ENCODE measurements around the gene JAK3.
A peak's percentile ranks its signal among the peaks of the same experiment; 100 is the strongest.
"Not testable (repeated sequence)": the region's sequence is repeated elsewhere in the genome, so short reads cannot be mapped to it uniquely, and the experiment has no call there.

Gene JAK3

DNA sequence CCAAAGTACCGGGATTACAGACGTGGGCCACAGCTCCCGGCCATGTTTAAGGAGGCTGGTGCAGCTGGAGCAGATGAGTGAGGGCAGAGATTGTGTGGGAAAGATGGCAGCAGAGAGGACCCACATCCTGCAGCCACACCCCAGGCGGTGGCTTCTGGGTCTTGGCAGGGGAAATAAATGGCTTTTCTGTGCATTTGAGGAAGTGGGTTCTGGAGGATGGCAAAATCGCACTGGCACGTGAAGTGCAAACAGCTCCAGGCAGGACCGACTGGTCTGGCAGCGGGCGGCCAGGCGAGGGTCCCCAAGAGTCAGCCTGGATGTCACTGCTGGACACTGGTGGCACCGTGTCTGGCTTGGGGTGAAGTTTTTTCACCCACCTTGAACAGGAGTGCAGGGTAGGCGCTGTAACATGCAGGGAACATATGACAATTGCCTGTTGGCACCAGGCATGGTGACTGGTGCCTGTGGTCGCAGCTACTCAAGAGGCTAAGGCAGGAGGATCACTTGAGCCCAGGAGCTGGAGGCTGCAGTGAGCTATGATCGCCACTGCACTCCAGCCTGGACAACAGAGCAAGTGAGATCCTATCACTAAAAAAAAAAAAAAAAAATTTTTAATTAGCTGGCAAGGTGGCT, 44.4 kb downstream of the JAK3 start:
- Histone ChIP-seq H3K27me3 (ENCODE audit: control insufficient read depth, insufficient read depth, low read length) (no peaks in the 10 kb centered on the region), H3K4me1 (ENCODE audit: control insufficient read depth, insufficient read depth, low read length) (no peaks in the 10 kb centered on the region), H3K9ac (ENCODE audit: low read length) (no peak overlapping the region), H3K4me3 (ENCODE audit: low read length) (no peak overlapping the region), H3K36me3 (ENCODE audit: control insufficient read depth, insufficient read depth, low read length) (no peaks in the 10 kb centered on the region), H3K27ac (ENCODE audit: low read depth, low read length) (no peak overlapping the region)

DNA sequence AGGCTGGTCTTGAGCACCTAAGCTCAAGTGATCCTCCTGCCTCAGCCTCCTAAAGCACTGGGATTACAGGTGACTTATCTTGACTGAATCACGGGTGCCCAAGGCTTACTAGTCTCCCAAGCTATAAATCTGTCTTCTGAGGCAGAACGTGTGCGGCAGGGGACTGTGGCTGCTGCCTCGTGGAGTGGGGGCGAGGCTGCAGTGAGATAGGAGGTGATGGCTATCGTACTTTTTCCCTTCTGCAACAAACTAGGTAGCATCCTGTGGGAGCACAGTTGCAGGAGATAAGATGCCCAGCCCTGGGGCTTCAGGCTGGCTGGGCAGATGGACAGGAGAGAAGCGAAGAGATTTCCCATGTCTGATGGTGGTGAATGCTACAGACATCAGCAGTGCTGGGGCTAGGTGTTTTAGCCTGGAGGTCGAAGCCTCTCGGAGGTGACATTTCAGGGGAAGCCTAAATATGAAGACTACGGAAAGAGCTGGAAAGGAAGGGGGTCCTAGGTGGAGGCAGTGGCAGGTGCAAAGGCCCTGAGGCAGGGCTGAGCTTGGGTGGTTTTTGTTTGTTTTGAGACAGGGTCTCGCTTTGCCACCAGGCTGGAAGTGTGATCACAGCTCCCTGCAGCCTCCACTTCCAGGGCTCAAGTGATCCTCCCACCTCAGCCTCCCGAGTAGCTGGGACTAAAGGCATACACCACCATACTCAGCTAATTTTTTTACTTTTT, 45.5 kb downstream of the JAK3 start:
- no peak overlapping the region for H3K27ac ChIP-seq (ENCODE audit: low read depth, low read length)
- no peak overlapping the region for H3K9ac ChIP-seq (ENCODE audit: low read length)
- H3K36me3 ChIP-seq (ENCODE audit: control insufficient read depth, insufficient read depth, low read length) = no peaks in the 10 kb centered on the region
- no peaks in the 10 kb centered on the region for H3K4me1 ChIP-seq (ENCODE audit: control insufficient read depth, insufficient read depth, low read length)
- no peak overlapping the region for H3K4me3 ChIP-seq (ENCODE audit: low read length)
- no peaks in the 10 kb centered on the region for H3K27me3 ChIP-seq (ENCODE audit: control insufficient read depth, insufficient read depth, low read length)

DNA sequence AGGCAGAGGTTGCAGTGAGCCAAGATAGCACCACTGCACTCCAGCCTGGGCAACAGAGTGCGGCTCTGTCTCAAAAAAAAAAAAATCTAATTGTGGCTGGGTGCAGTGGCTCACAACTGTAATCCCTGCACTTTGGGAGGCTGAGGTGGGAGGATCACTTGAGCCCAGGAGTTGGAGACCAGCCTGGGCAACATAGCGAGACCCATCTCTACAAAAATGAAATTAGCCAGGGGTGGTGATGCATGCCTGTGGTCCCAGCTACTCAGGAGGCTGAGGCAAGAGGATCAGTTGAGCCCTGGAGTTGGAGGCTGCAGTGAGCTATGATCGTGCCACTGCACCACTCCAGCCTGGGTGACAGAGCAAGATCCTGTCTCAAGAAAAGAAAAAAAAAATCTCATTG, 49.2 kb downstream of the JAK3 start:
- H3K4me1 ChIP-seq (ENCODE audit: control insufficient read depth, insufficient read depth, low read length); H3K9ac ChIP-seq (ENCODE audit: low read length); H3K4me3 ChIP-seq (ENCODE audit: low read length); H3K36me3 ChIP-seq (ENCODE audit: control insufficient read depth, insufficient read depth, low read length); H3K27ac ChIP-seq (ENCODE audit: low read depth, low read length): not testable (repeated sequence)
- peaks cover 12% of the 10 kb centered on the region for H3K27me3 ChIP-seq (ENCODE audit: control insufficient read depth, insufficient read depth, low read length)

DNA sequence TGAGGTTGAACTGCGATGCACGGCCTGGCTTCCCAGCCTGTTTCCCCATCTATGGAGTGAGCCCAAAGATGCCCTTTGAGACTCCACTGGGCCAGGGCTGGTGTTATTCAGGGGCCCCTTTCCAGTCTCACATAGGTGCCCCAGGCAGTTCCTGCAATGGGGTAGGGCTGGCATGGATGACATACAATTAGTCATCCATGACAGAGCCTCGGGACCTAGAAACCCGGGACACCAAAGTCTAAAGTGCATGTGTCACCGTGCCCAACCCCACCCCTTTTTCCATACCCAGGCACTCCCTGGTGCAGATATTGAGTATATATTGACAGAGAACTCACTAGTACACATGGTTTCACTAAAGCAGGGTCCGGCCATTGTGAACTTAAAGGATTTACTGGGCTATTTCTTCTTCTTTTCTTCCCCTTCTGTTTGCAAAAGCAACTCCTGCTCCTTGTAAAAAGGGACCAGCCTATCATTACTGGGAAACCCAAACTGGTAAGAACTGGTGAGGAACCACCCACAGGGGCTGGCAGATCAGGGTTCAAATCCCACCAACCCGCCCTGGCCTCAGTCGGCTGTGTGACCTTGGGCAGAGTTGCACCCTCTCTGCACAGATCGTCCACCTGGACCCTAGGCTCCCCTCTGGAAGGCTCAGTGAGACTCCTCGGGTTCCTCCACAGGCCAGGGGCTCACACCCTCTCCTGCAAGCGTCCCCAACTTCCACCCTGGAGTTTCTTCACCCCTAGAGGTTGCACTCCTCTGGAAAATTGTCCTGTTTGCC, 50.2 kb downstream of the JAK3 start:
- Histone ChIP-seq H3K9ac (ENCODE audit: low read length) (no peak overlapping the region), H3K4me3 (ENCODE audit: low read length) (peak overlapping the region; percentile 2), H3K36me3 (ENCODE audit: control insufficient read depth, insufficient read depth, low read length) (no peaks in the 10 kb centered on the region), H3K27ac (ENCODE audit: low read depth, low read length) (no peak overlapping the region), H3K4me1 (ENCODE audit: control insufficient read depth, insufficient read depth, low read length) (no peaks in the 10 kb centered on the region), H3K27me3 (ENCODE audit: control insufficient read depth, insufficient read depth, low read length) (peaks cover 12% of the 10 kb centered on the region)

DNA sequence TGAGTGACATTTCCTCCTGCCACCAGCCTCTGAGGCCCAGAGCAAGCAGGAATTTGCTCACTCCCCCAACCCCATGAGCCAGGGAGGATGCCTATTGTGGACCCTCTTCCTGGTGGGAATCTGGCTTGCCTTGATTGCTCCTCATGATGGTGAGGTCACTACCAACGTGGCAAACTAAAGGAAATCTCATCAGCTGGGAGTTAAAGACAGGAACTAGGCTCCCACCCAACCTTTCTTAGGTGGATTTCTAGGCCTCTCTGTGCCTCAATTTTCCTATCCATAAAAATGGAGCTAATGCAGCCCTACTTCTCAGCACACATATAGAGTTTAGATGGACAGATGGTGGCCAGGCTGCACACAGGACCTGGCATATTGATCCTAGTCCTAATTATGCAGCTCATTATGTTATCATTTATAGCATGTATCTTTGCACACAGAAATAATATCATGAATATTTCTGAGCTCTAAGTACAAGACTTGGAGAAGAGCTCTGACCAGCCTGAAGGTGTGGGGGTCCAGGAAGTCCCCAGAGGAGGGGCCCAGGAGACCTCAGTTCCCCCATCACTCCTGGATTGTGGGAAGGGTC, 50.9 kb downstream of the JAK3 start:
- H3K27ac ChIP-seq (ENCODE audit: low read depth, low read length) = no peak overlapping the region
- H3K4me1 ChIP-seq (ENCODE audit: control insufficient read depth, insufficient read depth, low read length) = no peaks in the 10 kb centered on the region
- peaks cover 12% of the 10 kb centered on the region for H3K27me3 ChIP-seq (ENCODE audit: control insufficient read depth, insufficient read depth, low read length)
- no peak overlapping the region for H3K4me3 ChIP-seq (ENCODE audit: low read length)
- no peaks in the 10 kb centered on the region for H3K36me3 ChIP-seq (ENCODE audit: control insufficient read depth, insufficient read depth, low read length)
- no peak overlapping the region for H3K9ac ChIP-seq (ENCODE audit: low read length)

DNA sequence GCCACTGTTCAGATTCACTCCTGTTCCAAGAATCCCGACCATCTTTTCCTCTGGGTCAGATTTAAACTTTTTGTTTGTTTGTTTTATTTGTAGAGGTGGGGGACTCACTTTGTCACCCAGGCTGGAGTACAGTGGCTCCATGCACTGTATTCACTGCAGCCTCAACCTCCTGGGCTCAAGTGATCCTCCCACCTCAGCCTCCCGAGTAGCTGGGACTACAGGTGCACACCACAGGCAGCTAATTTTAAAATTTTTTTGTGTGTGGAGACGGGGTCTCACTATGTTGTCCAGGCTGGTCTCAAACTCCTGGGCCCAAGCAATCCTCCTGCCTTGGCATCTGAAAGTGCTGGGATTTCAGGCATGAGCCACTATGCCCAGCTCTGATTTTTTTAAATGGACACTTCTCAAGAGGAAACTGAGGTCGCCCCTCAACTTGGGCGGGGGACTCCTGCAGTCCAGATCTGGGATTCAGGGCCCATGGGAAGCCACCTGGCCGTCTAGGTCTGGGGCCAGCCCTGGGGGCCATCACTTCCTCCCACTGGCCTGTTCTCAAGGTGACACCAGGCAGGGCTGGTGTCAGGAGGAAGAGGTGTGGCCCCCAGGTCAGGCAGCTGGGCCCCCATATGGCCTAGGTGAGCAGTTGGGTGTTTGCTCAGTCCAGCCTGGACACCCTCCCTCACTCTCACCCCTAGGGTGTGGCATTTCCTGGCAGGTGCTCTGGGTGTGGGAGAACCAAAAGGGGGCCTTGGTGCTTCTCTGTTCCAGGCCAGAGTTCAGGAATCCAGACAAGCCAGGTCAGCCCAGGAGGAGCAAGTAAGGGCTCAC, 51.6 kb downstream of the JAK3 start:
- H3K4me1 ChIP-seq (ENCODE audit: control insufficient read depth, insufficient read depth, low read length) = no peaks in the 10 kb centered on the region
- H3K27ac ChIP-seq (ENCODE audit: low read depth, low read length) = no peak overlapping the region
- H3K9ac ChIP-seq (ENCODE audit: low read length) = peak overlapping the region; percentile 72
- no peaks in the 10 kb centered on the region for H3K36me3 ChIP-seq (ENCODE audit: control insufficient read depth, insufficient read depth, low read length)
- peak overlapping the region; percentile 61 for H3K4me3 ChIP-seq (ENCODE audit: low read length)
- peaks cover 12% of the 10 kb centered on the region for H3K27me3 ChIP-seq (ENCODE audit: control insufficient read depth, insufficient read depth, low read length)

DNA sequence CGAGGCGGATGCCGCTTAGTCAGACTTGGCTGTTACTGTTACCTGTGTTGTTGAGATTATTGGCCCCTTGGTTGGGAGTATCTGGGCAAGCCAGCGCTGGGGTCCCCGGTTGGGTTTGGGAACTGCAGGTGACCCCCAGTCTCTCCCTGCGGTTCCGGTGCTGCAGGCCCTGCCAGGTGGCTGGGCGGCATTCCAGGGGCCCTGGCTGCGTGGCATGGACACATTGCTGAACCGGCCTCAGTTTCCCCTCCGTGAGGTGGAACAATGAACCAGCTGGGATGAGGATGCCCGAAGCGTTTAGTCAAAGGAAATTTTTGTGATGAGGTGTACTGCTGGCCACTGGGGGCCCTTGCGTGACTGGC, 52.3 kb downstream of the JAK3 start:
- H3K27ac ChIP-seq (ENCODE audit: low read depth, low read length) = no peak overlapping the region
- H3K9ac ChIP-seq (ENCODE audit: low read length) = peak overlapping the region; percentile 72
- no peaks in the 10 kb centered on the region for H3K4me1 ChIP-seq (ENCODE audit: control insufficient read depth, insufficient read depth, low read length)
- peaks cover 12% of the 10 kb centered on the region for H3K27me3 ChIP-seq (ENCODE audit: control insufficient read depth, insufficient read depth, low read length)
- H3K4me3 ChIP-seq (ENCODE audit: low read length) = peak overlapping the region; percentile 61
- no peaks in the 10 kb centered on the region for H3K36me3 ChIP-seq (ENCODE audit: control insufficient read depth, insufficient read depth, low read length)

DNA sequence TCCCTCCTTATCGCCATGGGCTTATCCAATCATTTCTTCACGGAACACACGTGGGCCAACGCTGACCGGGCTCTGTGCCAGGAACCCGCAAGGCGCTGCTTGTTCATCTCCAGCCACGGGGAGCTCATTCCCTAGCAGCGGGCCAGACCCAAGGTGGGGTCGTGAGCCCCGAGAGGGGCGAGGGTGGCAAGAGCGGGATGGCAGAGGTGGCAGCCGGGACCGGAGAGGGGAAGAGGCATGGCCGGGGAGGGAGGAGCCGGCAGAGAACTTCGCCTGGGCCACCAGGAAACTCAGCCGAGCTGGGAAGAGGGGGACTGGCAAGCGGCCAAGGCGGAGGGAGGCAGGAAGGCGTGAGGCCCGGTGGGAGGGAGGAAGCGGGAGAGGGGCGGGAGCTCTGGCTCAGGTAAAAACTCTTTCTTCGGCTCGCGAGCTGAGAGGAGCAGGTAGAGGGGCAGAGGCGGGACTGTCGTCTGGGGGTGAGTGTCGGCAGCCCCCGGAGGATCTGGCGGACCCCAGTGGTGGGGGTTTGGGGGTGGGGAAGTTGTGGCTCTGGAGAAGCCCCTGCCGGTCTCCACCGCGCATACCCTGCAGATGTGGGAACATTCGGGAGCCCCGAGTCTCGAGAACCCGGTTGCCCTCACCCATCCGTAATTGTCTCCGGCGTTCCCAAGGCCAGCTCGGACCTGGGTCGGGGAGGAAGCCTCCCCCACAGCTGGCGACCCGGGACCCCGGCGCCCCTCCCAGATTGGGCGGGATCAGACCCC, 52.9 kb downstream of the JAK3 start, which contains the start of gene B3GNT3:
TSS of gene B3GNT3 (plus strand) at position 408 of the 764 bp plus-strand sequence. CDS start 12,670 bp downstream, outside the sequence.
- Histone ChIP-seq H3K9ac (ENCODE audit: low read length) (peak within 1 kb of the TSS; percentile 72), H3K4me1 (ENCODE audit: control insufficient read depth, insufficient read depth, low read length) (no peaks in the 10 kb centered on the region), H3K4me3 (ENCODE audit: low read length) (peak within 1 kb of the TSS; percentile 61), H3K27ac (ENCODE audit: low read depth, low read length) (no peak within 1 kb of the TSS), H3K36me3 (ENCODE audit: control insufficient read depth, insufficient read depth, low read length) (no peaks in the 10 kb centered on the region), H3K27me3 (ENCODE audit: control insufficient read depth, insufficient read depth, low read length) (peaks cover 12% of the 10 kb centered on the region)

DNA sequence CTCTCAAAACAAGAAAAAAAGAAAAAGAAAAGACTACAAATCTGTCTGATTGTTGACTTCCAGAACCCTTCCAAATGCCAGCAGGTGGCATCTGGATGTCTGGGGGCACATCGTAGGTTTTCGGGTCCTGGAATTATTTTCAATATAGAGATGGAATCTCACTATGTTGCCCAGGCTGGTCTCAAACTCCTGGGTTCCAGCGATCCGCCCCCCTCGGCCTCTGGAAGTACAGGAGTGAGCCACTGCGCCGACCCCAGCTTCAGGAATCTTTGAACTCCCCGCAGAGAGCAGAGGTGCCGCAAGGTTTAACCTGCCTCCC, 53.4 kb downstream of the JAK3 start:
- Histone ChIP-seq H3K36me3 (ENCODE audit: control insufficient read depth, insufficient read depth, low read length) (no peaks in the 10 kb centered on the region), H3K4me1 (ENCODE audit: control insufficient read depth, insufficient read depth, low read length) (no peaks in the 10 kb centered on the region), H3K9ac (ENCODE audit: low read length) (no peak overlapping the region), H3K27ac (ENCODE audit: low read depth, low read length) (no peak overlapping the region), H3K27me3 (ENCODE audit: control insufficient read depth, insufficient read depth, low read length) (peaks cover 12% of the 10 kb centered on the region), H3K4me3 (ENCODE audit: low read length) (peak overlapping the region; percentile 61)

DNA sequence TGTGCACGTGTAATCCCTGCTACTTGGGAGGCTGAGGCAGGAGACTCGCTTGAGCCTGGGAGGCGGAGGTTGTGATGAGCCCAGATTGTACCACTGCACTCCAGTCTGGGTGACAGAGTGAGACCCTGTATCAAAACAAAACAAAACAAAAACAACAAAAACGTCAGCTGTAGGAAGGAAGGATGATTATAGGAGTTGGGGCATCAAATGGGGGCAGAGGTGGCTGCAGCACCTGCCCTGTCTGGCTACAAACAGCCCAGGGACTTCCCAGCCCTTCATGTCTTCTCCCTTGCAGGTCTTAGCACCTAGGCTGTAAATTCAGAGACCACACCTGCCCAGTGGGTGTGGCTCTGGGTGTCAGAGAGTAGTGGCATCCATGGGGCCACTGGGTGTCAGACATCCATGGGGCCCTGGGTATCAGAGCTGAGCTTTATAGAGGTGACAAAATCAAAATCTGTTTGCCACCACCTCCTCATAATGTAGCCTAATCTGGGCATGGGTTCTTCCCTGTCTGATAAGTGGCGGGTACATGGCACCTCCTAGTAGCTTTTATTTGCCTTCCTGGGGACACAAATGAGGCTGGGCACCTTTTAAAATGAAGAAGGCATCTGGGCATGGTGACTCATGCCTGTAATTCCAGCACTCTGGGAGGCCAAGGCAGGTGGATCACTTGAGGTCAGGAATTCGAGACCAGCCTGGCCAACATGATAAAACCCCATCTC, 57.6 kb downstream of the JAK3 start:
- no peak overlapping the region for H3K27ac ChIP-seq (ENCODE audit: low read depth, low read length)
- H3K4me3 ChIP-seq (ENCODE audit: low read length) = no peak overlapping the region
- peaks cover 5% of the 10 kb centered on the region for H3K27me3 ChIP-seq (ENCODE audit: control insufficient read depth, insufficient read depth, low read length)
- no peaks in the 10 kb centered on the region for H3K4me1 ChIP-seq (ENCODE audit: control insufficient read depth, insufficient read depth, low read length)
- H3K9ac ChIP-seq (ENCODE audit: low read length) = no peak overlapping the region
- H3K36me3 ChIP-seq (ENCODE audit: control insufficient read depth, insufficient read depth, low read length) = no peaks in the 10 kb centered on the region

DNA sequence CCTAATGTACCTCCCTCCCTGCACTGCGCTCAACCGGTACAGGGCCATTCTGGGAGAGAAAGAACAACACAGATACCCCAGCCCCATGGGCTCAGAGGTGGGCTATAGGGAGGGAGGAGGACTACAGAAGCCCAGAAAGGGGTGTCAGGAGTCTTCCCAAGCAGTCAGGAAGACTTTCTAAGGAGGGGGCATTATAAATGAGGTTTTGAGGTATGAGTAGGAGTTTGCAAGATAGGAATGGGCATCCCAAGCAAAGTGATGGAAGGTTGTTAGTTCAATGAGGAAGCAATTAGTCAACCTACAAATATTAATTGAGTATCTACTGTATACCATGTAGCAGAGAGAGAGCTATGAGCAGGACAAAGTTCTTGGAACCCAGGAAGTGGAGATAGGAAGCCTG, 59.1 kb downstream of the JAK3 start:
- Histone ChIP-seq H3K4me1 (ENCODE audit: control insufficient read depth, insufficient read depth, low read length) (no peaks in the 10 kb centered on the region), H3K27me3 (ENCODE audit: control insufficient read depth, insufficient read depth, low read length) (no peaks in the 10 kb centered on the region), H3K27ac (ENCODE audit: low read depth, low read length) (no peak overlapping the region), H3K9ac (ENCODE audit: low read length) (no peak overlapping the region), H3K4me3 (ENCODE audit: low read length) (no peak overlapping the region), H3K36me3 (ENCODE audit: control insufficient read depth, insufficient read depth, low read length) (no peaks in the 10 kb centered on the region)

Measured in rectal smooth muscle tissue (tissue), 1 donor.